GM23338 (cell line): ENCODE measurements around the gene DAPK1. TPM values are rescaled to one million over a fixed set of nuclear protein-coding genes. Genes with fewer than 3 reads are reported as not detected.
A peak's percentile ranks its signal among the peaks of the same experiment; 100 is the strongest.

Experiments used
- ATAC-seq: fragments of 200-7000 bp; cut with Tn5 transposase; 3 replicates; pipeline ENCODE4 v1.9.1; 2020
- DNase-seq: peaks from one replicate; pipeline ENCODE4 v3.0.0-alpha.2; 2015; ENCODE audit warnings: low spot score
- H2AFZ ChIP-seq: fragments of 200-600 bp; sonication (generic); 2 replicates; pipeline ENCODE4 v1.8.0; 2016; ENCODE audit warnings: antibody characterized with exemption, mild to moderate bottlenecking, moderate library complexity
- H3F3A ChIP-seq: fragments of 200-600 bp; sonication (generic); replicated peaks from 2 replicates; pipeline ENCODE4 v1.8.0; 2017; ENCODE audit warnings: antibody characterized with exemption, mixed run types, low read depth
- H3K27ac ChIP-seq: fragments of 200-600 bp; sonication (generic); 2 replicates; pipeline ENCODE4 v1.6.1; 2016; ENCODE audit warnings: low read depth
- H3K27me3 ChIP-seq: fragments of 200-600 bp; sonication (generic); 2 replicates; pipeline ENCODE4 v1.8.0; 2016; ENCODE audit warnings: mild to moderate bottlenecking, mixed run types, moderate library complexity; ENCODE audit not compliant: insufficient read depth
- H3K36me3 ChIP-seq: fragments of 200-600 bp; sonication (generic); 2 replicates; pipeline ENCODE4 v1.8.0; 2016; ENCODE audit warnings: mild to moderate bottlenecking; ENCODE audit not compliant: insufficient read depth
- H3K4me1 ChIP-seq: fragments of 200-600 bp; sonication (generic); 2 replicates; pipeline ENCODE4 v1.8.0; 2016; ENCODE audit warnings: mild to moderate bottlenecking, moderate library complexity; ENCODE audit not compliant: insufficient read depth
- H3K4me2 ChIP-seq: fragments of 200-600 bp; sonication (generic); 2 replicates; pipeline ENCODE4 v1.7.1; 2017; ENCODE audit warnings: mixed run types
- H3K4me3 ChIP-seq: fragments of 200-600 bp; sonication (generic); 2 replicates; pipeline ENCODE4 v1.6.1; 2016; ENCODE audit warnings: mixed run types
- H3K79me2 ChIP-seq: fragments of 200-600 bp; sonication (generic); replicated peaks from 2 replicates; pipeline ENCODE4 v1.8.0; 2017; ENCODE audit warnings: mild to moderate bottlenecking; ENCODE audit not compliant: insufficient read depth
- H3K9me2 ChIP-seq: fragments of 200-600 bp; sonication (generic); 2 replicates; pipeline ENCODE4 v1.8.0; 2017; ENCODE audit not compliant: insufficient read depth
- H4K20me1 ChIP-seq: fragments of 200-600 bp; sonication (generic); replicated peaks from 2 replicates; pipeline ENCODE4 v1.8.0; 2017; ENCODE audit warnings: mild to moderate bottlenecking; ENCODE audit not compliant: insufficient read depth
- H3K27ac Mint-ChIP-seq: 2 replicates; pipeline ENCODE4 v1.8.0; 2020; ENCODE audit warnings: inconsistent platforms, mild to moderate bottlenecking, moderate library complexity, mixed read lengths
- H3K27me3 Mint-ChIP-seq: 3 replicates; pipeline ENCODE4 v1.8.0; 2022; ENCODE audit warnings: low read depth, mild to moderate bottlenecking, moderate library complexity, mixed read lengths, inconsistent platforms; ENCODE audit not compliant: insufficient read depth, poor library complexity
- H3K36me3 Mint-ChIP-seq: 3 replicates; pipeline ENCODE4 v1.8.0; 2021; ENCODE audit warnings: low read depth, mild to moderate bottlenecking, inconsistent platforms, moderate library complexity, mixed read lengths
- H3K4me1 Mint-ChIP-seq: 3 replicates; pipeline ENCODE4 v1.8.0; 2020; ENCODE audit warnings: mild to moderate bottlenecking, inconsistent platforms, mixed read lengths
- H3K4me3 Mint-ChIP-seq: 3 replicates; pipeline ENCODE4 v1.8.0; 2021; ENCODE audit warnings: moderate library complexity, mild to moderate bottlenecking, inconsistent platforms, mixed read lengths
- H3K9me3 Mint-ChIP-seq: 3 replicates; pipeline ENCODE4 v1.8.0; 2020; ENCODE audit warnings: moderate library complexity, mild to moderate bottlenecking, inconsistent platforms, mixed read lengths
- CREB1 ChIP-seq: fragments of 250-450 bp; sonication (Bioruptor Pico); IDR thresholded peaks from 2 replicates; pipeline ENCODE4 v1.5.0; 2020; ENCODE audit warnings: low read depth, mild to moderate bottlenecking, moderate library complexity
- EZH2 ChIP-seq: fragments of 200-600 bp; sonication (generic); IDR thresholded peaks from one replicate; pipeline ENCODE4 v1.8.0; 2017; ENCODE audit warnings: antibody characterized with exemption, mild to moderate bottlenecking, low read depth; ENCODE audit not compliant: unreplicated experiment
- JUNB ChIP-seq: IDR thresholded peaks from one replicate; pipeline ENCODE4 v1.6.1; 2016; ENCODE audit warnings: antibody characterized with exemption; ENCODE audit not compliant: unreplicated experiment
- NANOG ChIP-seq: IDR thresholded peaks from 2 replicates; pipeline ENCODE4 v1.6.1; 2016; ENCODE audit warnings: antibody characterized with exemption, borderline replicate concordance
- POLR2AphosphoS5 ChIP-seq: IDR thresholded peaks from 2 replicates; pipeline ENCODE4 v1.6.1; 2016; ENCODE audit warnings: antibody characterized with exemption, low read depth
- STAT1 ChIP-seq: IDR thresholded peaks from one replicate; pipeline ENCODE4 v1.6.1; 2016; ENCODE audit warnings: antibody characterized with exemption; ENCODE audit not compliant: unreplicated experiment
- polyA plus RNA-seq: library from polyadenylated mRNA; unstranded; fragments of >200 nt; fragmentation: Nextera tagmentation; extraction: Ambion mirVana; gene quantifications from 2 replicates; pipeline ENCODE4 v1.2.1, GENCODE V29; 2016
- total RNA-seq: library from RNA; depleted of rRNA; stranded (reverse); fragments of >200 nt; shearing (Covaris generic); gene quantifications from 2 replicates; pipeline ENCODE4 v1.2.3, GENCODE V29; 2014
- TF ChIP-seq, protein P1 (sequence below): IDR thresholded peaks from one replicate; pipeline ENCODE4 v1.6.1; 2018; ENCODE audit warnings: antibody characterized with exemption; ENCODE audit not compliant: unreplicated experiment
- TF ChIP-seq, protein P2 (sequence below), 2 experiments: fragments of 200-600 bp in 1 of 2; sonication (generic) in 1 of 2; conservative IDR thresholded peaks; 2 replicates each; pipeline versions ENCODE4 v1.5.1 to v1.6.1; 2016 to 2017; ENCODE audit warnings: antibody characterized with exemption in 2 of 2, low read depth in 2 of 2, mild to moderate bottlenecking in 2 of 2, moderate library complexity in 1 of 2

The DAPK1 gene
- total and polyA plus RNA-seq, 2 experiments from 2014 or later: 37.0 to 134 TPM

DNA sequence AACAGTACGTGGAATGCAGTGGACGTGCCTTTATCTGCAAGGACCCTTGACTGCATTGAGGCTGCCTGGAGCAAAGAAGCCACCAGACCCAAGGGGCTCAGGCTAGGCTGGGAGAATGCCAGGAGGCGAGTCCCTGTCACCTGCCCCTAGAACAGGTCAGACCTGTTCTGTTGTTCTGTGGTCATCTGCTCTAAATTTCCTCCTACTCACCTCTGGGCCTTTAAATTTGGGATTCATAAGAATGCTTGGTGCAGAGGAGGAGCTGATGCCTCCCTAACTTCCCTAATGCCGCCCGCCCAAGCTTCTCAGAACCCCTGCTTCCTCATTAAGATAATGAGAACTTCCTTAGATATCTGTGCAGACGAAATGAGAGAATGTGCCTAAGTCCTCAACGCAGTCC, 32.0 kb downstream of the DAPK1 start (continued):
- TF ChIP-seq, protein P1, sequence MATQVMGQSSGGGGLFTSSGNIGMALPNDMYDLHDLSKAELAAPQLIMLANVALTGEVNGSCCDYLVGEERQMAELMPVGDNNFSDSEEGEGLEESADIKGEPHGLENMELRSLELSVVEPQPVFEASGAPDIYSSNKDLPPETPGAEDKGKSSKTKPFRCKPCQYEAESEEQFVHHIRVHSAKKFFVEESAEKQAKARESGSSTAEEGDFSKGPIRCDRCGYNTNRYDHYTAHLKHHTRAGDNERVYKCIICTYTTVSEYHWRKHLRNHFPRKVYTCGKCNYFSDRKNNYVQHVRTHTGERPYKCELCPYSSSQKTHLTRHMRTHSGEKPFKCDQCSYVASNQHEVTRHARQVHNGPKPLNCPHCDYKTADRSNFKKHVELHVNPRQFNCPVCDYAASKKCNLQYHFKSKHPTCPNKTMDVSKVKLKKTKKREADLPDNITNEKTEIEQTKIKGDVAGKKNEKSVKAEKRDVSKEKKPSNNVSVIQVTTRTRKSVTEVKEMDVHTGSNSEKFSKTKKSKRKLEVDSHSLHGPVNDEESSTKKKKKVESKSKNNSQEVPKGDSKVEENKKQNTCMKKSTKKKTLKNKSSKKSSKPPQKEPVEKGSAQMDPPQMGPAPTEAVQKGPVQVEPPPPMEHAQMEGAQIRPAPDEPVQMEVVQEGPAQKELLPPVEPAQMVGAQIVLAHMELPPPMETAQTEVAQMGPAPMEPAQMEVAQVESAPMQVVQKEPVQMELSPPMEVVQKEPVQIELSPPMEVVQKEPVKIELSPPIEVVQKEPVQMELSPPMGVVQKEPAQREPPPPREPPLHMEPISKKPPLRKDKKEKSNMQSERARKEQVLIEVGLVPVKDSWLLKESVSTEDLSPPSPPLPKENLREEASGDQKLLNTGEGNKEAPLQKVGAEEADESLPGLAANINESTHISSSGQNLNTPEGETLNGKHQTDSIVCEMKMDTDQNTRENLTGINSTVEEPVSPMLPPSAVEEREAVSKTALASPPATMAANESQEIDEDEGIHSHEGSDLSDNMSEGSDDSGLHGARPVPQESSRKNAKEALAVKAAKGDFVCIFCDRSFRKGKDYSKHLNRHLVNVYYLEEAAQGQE: no peak
- TF ChIP-seq STAT1 (no peak), POLR2AphosphoS5 (no peak), NANOG (no peak), JUNB (no peak)
- TF ChIP-seq, protein P2, sequence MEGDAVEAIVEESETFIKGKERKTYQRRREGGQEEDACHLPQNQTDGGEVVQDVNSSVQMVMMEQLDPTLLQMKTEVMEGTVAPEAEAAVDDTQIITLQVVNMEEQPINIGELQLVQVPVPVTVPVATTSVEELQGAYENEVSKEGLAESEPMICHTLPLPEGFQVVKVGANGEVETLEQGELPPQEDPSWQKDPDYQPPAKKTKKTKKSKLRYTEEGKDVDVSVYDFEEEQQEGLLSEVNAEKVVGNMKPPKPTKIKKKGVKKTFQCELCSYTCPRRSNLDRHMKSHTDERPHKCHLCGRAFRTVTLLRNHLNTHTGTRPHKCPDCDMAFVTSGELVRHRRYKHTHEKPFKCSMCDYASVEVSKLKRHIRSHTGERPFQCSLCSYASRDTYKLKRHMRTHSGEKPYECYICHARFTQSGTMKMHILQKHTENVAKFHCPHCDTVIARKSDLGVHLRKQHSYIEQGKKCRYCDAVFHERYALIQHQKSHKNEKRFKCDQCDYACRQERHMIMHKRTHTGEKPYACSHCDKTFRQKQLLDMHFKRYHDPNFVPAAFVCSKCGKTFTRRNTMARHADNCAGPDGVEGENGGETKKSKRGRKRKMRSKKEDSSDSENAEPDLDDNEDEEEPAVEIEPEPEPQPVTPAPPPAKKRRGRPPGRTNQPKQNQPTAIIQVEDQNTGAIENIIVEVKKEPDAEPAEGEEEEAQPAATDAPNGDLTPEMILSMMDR (conservative IDR thresholded peaks at IDR 0.05; ENCODE audit: low read depth in 2 of 2): no peak

DNA sequence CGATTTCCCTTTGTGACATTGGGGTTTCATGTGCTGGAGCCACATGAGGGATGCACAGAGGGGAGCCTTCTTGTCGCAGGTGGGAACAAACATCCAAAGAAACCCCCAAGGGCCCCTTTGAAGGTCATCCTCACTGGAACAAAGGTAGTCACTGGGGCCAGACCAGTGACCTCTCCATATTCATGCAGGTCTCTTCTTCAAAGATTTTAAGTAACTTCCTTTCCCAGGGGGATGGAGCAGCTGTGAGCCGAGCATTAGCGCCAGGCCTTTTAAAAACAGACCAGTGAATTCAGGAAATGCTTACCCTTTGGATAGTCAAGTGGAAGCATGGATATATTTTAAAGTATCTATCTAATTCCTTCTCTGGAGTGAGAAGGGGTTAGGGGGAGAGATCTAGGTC, 33.0 kb downstream of the DAPK1 start:
- Histone ChIP-seq H4K20me1 (peaks cover 47% of the 10 kb centered on the region), H3K79me2 (peaks cover 90% of the 10 kb centered on the region), H3K4me2 (peak overlapping the region; percentile 47), H3K27ac (peak overlapping the region; percentile 11), H3K27me3 (no peaks in the 10 kb centered on the region), H3K9me2 (no peaks in the 10 kb centered on the region), H3K36me3 (peaks cover 3% of the 10 kb centered on the region; the same call in 1 of the 2 replicates), H3K4me3 (no peak overlapping the region), H2AFZ (no peak overlapping the region), H3F3A (no peaks in the 10 kb centered on the region), H3K4me1 (peaks cover 32% of the 10 kb centered on the region)
- H3K27me3 Mint-ChIP-seq: peaks cover 6% of the 10 kb centered on the region
- peaks cover 68% of the 10 kb centered on the region for H3K4me1 Mint-ChIP-seq
- H3K4me3 Mint-ChIP-seq: peak overlapping the region; percentile 38; the same call in 2 of the 3 replicates
- ATAC-seq (peak; percentile 74), DNase-seq (peak; percentile 55)
- H3K36me3 Mint-ChIP-seq: peaks cover 8% of the 10 kb centered on the region; the same call in 2 of the 3 replicates
- no peaks in the 10 kb centered on the region for H3K9me3 Mint-ChIP-seq
- peak overlapping the region; percentile 24; the same call in 1 of the 2 replicates for H3K27ac Mint-ChIP-seq
- no peak for TF ChIP-seq CREB1 (CRISPR knock-in tag)
- no peak for TF ChIP-seq EZH2
- TF ChIP-seq, protein P1: no peak
- TF ChIP-seq, protein P2 (conservative IDR thresholded peaks at IDR 0.05; ENCODE audit: low read depth in 2 of 2): no peak
